GM19328 (cell line): ENCODE data around the gene EHBP1L1.

Source experiments
- ATAC-seq: cut with Tn5 transposase; IDR thresholded peaks from one replicate; pipeline ENCODE4 v1.9.1; 2021; ENCODE audit warnings: mild to moderate bottlenecking, moderate library complexity; ENCODE audit not compliant: unreplicated experiment

EHBP1L1 gene

DNA sequence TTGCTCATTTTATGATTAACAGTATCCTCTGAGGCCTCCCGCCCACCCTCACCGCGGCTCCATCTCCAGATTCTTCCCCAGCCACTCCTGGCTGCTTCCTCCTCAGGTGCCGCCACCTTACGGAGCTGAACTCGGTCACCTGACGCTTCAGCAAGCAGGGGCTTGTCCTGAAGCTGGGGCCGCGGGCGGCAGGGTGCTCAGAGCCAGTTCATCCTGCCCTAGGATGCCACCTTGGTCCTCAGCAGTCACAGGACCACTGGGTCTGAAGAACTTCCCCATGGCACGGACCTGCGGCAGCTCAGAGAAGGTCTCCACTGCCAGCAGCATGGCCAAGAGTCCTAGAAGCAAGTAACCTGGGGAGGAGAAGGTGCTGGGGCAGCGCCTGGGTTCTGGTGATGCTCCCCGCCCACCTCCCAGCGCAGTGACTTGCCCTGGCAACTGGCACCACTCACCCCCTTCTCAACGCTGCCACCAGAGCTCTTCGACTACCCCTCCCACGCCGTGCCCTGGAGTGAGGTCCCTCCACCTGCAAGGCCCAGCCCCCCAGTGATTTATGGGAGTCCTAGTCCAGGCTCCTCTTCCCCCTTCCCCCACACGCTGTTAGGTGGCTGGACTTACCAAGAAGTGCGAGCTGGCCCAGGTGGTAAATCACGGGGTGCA lies 17.1 kb downstream of the EHBP1L1 start:
- no peak for ATAC-seq

DNA sequence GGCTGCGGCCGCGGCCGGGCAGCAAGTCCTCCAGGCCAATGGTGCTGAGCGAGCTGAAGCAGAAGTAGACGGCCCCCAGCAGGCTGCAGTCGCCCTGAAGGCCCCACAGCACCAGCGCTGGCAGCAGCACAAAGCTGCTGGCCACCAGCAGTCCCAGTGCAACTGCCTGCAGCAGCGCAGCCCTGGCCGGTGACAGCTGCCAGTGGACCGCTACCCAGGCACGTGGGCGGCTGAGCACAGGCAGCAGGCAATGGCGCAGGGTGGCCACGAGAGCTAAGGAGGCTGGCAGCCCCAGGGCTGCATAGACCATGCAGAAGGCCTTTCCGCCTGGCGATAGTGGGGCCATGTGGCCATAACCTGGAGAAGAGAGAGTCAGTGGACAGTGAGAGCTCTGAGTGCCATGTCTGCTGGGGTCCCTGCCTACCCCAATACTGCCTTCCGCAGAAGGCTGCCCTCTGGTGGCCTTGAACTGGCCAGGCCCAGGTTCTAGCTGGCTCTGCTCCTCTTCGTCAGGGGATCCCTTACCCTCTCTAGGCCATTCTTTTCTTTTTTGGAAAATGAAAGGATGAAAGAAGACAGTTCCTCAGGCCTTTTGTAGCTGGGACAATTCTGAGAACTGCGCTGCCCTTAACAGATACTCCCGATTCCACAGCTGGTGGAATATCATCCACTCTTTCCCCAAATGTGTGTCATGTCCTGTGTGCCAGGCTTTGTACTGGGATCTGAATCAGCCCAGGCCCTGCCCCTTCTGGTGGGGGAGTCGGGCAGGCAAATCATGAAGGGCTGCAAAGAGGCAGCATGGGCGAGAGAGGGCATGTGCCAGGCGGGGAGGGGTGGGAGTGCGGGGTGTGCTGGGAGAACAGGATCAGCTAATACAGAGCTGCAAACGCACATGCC lies 17.9 kb downstream of the EHBP1L1 start:
- ATAC-seq, result no peak

DNA sequence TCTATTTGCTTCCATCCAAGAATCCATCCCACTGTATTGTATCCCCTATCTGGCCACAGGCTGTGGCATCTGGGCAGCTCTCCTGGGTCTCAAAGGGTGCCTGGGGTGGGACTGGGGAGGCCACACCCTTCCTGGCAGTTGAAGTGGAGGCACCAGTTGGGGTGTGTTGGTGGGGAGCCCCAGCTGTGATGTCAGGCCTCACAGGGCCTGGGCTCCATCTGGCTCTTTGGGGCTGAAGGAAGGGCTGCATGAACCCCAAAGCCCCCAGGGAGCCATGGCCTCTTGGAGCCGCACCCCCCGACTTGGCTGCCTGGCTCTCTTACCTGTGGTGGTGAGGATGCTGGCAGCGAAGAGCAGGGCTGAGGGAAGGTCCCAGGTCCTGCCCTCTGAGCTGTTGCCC lies 19.3 kb downstream of the EHBP1L1 start:
- ATAC-seq, result no peak

DNA sequence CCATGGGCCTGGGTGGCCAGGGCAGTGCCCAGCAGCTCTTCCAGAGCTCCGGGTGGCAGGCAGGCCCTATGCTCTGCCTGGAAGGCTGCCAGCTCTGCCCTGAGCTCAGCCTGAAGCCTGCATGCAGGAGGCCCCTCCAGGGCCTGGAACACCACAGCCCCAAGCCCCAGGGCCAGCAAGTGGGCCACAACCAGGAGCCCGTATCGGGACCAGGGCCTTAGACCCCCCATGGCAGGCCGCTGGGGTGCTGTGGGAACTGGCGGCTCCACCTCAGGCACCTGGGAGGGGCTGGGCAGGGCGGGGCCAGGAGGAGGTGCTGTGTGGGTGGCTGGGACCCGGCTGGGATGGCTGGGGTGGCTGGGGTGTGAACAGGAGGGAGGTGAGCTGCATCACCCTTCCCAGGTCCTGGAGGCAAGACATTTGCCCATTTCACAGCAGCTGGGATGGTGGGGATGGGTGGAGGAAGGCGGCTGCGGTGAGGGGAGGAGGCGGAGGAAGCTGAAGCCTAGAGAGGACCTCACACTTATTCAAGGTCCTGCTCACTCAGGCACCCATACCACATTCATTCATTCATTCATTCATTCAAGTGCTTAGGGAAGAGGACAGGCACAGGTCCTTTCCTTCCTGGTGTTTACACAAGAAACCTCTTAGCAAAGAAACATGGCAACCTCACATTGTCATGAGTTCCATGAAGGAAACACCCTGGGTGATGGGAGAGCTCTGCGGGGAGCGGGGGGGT lies 19.9 kb downstream of the EHBP1L1 start, which contains the start of gene KCNK7:
TSS of gene KCNK7 (minus strand) at position 258 of the 739 bp plus-strand sequence. CDS start at position 230, 28 bp downstream.
- ATAC-seq, result no peak

- ATAC-seq, result no peak
Observed at GRCh38 chr11:65596520-65596919, 20.7 kb downstream of the EHBP1L1 start.

- ATAC-seq, result no peak
Observed at GRCh38 chr11:65598258-65598699, 22.4 kb downstream of the EHBP1L1 start.

DNA sequence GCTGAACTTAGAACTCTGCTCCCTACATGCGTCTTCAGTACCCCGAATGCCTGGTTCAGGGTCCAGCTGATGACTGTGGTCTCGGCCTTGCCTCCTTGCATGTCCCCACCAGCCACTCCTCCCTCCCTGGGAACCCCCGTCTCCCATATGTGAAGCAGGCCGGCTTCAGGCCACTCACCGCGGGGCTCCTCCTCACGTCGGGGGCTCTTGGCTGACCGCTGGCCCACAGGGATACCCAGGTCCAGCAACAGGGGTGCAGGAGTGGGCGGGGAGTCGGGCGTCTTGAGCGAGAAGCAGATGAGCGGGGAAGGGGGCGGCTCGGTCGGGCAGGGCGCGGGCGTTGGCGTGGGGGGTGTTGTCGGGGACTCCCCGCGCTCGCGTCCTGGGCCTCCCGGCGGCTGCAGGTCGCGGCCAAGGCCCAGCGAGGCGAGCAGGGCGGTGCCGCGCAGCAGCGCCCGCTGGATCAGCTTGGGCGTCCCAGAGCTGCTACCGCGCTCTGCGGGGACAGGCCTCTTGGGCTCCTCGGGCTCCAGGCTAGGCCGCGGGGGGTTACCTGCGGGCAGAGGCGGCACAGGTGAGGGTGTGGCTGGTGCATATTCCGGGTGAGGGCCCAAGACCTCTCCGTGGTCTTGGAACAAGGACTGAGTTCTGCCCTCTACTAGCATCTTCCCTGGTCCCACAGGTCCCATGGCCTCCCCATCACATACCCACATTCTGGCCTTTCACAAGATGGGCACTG lies 23.5 kb downstream of the EHBP1L1 start:
- ATAC-seq, result no peak

- no peak for ATAC-seq
Observed at GRCh38 chr11:65599955-65600246, 24.0 kb downstream of the EHBP1L1 start.

- no peak for ATAC-seq
Observed at GRCh38 chr11:65604258-65604657, 28.4 kb downstream of the EHBP1L1 start.

- no peak for ATAC-seq
Observed at GRCh38 chr11:65606876-65607613, 31.2 kb downstream of the EHBP1L1 start.

- ATAC-seq, result no peak
Observed at GRCh38 chr11:65607614-65608426, 32.0 kb downstream of the EHBP1L1 start.

DNA sequence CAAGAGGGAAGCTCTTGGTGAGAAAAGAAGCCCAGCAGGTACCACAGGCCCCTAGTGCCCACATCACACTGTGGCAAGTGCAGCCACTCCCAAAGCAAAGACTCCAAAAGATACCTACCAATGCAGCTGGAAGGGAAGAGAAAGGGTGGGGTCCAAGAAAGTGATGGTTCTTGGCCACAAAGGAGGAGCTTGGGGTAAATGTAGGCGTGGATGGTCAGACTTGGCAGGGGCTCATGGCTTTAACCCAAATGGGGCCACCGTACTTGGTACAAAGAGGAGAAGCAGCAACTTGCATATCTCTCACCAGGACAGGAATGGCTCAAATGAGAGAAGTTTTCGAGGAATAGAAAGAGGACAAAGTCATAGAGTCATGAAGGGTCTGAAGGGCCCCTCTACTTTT lies 33.4 kb downstream of the EHBP1L1 start:
- ATAC-seq, result no peak

DNA sequence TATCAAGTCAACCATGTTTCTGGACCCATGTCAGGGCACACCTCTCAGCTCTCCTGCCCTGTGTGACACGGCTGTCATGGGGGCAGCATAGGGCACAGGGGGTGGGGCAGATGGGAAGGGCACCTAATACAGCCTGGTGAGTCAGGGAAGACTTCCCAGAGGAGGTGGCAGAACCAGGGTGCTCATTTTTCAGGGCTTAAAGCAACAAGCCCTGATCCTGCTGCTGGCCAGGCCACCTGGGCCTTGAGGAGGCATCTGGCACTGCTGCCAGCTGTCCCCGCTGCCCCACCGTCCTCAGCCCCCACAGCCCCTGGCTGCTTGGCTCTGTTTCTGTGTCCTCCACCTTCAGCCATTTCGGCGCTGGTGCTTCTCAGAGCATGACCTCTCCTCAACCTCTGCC lies 33.8 kb downstream of the EHBP1L1 start:
- ATAC-seq, result no peak

DNA sequence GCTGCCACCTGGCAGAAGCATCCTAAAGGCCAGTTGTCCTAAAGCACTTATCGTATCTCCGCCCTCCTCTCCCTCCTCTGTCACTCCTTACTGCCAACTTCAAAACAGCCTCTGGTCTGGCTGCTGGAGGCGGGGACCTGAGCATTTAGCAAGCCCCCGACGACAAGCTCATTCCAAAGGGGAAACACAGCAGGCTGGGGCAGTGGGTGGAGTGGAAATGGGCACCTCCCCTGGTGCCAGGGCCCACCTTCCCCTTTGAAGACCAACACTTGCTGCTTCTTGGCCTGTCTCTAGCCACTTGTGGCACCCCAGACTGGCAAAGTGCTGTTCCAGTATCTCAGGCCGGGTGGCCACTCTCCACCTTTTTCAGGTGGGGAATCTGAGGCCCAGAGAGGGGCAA lies 34.6 kb downstream of the EHBP1L1 start:
- no peak for ATAC-seq

GRCh38 chr11:65611028-65611757 lies 35.3 kb downstream of the EHBP1L1 start:
- no peak for ATAC-seq

- no peak for ATAC-seq
Observed at GRCh38 chr11:65611758-65612603, 36.1 kb downstream of the EHBP1L1 start.

DNA sequence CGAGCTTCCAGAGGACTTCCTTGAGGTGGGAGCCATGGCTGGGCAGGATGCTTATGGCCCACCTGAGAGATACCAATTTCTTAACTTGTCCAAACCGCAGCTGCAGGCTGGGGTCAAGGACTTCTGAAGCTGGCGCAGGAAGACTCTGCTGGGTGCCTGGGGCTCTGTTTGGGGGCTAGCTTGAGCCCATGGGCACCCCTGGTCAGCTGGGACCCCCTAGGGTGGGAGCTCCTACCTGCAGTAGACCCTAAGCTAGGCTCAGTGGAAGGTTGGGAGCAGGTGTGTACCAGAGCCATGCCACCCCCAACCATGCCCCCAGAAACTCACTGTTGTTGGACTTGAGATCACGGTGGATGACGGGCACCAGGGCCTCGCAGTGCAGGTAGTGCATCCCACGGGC lies 36.8 kb downstream of the EHBP1L1 start:
- ATAC-seq, result no peak
